ENCODE results near the gene EEF1AKMT3.

The EEF1AKMT3 gene

GRCh38 chr12:57772429-57773322, at the start of gene EEF1AKMT3:
EEF1AKMT3 (plus strand) TSS chr12:57772614; CDS start chr12:57772725, 111 bp downstream.
- no peak for DNase-seq

DNA sequence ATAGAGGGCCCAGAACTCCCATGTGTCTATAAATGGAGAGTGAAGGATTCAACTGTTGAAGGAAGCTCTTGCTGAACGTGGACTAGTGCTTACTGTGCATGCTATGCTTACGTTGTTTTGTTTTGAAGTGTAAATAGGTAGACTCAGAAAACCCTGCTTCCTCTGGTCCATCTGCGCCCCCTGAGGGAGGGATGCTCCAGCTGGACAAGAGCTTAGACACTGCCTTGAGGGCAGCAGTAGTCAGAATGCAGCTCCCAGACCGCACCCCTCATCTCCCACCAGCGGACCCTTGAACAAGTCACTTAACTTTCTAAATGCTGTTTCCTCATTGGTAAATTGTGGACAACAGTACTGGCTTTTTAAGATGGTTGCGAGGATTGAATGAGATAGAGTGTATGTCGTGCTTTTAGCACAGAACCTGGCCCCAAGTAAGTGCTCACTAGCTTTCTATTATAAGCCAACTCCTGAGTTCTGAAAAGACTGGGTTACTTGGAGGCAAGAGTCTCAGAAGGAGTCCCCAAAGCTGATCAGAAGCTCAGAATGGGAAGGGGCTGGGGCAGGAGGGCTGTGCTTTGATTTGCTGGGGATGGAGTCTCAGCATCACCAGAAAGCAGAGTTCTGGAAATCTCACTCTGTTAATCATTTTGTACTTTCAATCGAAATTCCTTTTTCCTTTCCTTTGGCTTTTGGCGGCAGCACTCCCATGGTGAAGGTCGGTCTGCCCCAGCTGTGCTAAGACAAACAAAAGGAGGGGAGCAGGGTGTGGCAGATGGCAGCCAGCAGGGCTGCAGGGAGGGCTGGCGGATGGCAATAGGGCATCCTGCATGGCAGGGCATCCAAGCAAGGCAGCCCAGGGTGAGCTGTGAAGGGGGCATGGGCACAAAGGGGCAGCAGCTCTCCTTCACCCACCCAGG, 49.4 kb upstream of the EEF1AKMT3 start:
- no peak for DNase-seq

GRCh38 chr12:57723630-57723962, 48.8 kb upstream of the EEF1AKMT3 start:
- DNase-seq: no peak

DNA sequence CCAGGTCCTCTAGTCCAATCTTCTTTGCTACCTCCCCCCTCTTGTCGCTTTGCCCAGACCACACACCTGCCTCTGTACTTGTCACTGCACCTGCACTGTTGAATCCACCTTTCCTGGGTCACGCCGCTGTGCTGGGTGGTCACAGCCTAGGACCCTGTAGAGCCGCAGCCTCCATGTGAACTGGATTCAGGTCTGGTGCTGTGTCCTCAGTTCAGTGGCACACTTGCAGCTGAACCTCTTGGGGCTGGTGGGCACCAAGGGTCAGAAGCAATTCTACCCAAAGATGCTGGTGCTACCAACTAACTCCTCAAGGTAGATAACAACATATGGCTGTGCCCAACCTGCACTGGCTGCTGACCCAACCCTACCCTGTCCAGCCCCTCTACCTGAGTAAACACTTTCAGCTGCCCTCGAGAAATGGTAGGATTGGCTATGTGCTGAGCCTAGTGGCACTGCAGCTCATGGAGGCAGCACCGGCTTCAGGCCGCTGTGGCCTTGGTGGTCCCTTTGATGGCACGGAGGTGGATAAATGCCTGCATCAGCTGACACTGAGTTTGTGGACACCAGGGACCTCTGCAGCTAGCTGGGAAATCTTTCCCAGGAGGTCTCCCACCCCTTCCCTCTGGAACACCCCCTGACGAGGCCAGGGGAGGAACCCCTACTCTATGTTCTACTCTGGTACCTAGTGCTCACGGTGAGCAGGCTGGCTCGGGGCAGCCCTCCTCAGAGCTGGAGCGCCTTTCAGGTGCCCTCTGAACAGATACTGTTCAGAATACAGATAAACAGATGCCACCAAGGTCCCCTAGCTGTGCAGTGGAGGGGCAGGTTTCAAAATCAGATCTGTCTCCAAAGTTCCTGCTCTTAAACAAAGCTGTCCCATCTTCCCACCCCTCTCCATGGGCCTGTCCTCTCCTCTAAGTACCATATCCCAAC, 48.1 kb upstream of the EEF1AKMT3 start:
- DNase-seq: no peak

- no peak for DNase-seq
Measured at GRCh38 chr12:57724936-57725740, 47.3 kb upstream of the EEF1AKMT3 start.

GRCh38 chr12:57725851-57726150, 46.6 kb upstream of the EEF1AKMT3 start:
- no peak for DNase-seq

- DNase-seq: no peak
Measured at GRCh38 chr12:57726151-57726883, 46.1 kb upstream of the EEF1AKMT3 start.

DNA sequence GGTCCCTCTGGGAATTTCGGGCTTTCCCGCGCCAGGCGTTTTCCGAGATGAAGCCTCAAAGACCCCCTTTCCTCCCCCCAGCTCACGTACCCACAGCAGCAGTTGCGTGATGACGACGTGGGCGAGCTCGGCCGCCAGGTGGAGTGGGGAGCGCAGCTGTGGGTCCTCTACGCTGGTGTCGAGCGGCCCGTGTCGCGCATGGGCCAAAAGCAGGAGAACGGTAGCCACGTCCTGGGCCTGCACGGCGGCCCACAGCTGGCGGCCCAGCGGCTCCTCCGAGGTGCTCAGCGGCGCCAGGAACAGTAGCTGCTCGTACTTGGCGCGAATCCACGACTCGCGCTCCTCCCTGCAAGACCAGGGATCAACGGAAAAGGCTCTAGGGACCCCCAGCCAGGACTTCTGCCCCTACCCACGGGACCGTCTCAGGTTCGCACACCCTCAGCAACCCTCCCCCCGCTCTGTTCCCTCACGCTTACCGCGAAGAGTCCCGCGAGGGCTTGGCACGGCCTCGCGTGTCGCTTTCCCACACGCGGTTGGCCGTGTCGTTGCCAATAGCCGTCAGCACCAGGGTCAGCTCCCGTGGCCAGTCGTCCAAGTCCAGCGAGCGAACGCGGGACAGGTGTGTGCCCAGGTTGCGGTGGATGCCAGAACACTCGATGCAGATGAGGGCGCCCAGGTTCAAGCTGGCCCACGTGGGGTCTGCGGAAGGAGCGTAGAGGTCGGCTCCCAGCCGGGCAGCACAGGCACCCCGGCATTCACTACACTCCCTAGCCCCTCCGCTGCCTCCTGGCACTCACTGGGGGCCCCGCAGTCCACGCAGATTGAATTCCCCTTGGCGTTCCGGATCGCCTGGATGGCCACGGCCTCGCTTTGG, 45.3 kb upstream of the EEF1AKMT3 start:
- no peak for DNase-seq

DNA sequence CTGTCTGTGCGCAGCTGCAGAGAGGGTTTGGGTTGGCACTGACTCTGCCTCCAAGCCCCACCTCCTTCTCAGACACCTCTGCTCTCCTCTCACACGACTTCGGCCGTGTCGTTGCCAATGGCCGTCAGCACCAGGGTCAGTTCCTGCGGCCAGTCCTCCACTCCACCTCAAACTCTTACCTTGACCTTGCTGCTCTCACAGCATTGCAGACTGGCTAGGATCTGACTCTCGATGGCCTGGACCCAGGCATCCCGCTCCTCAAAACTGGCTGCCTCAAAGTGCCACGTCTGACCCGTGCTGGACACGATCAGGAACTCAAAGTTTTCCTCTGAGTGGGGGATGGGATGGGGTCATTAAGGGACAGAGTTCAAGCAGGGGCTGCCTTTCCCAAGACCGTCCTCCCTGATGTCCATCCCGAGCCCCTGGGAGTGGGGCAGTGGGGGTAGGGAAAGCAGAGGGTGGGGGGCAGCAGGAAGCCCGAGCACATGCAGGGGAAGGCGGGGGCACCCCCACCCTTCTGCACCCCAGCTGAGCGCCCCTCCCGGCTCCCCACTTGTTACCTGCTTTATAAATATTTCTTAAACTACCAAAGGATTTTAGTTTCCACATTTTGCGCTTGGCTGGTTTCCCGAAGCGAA, 44.5 kb upstream of the EEF1AKMT3 start:
- DNase-seq: no peak

GRCh38 chr12:57729321-57729844, 43.0 kb upstream of the EEF1AKMT3 start:
- no peak for DNase-seq

GRCh38 chr12:57730336-57731067, 41.9 kb upstream of the EEF1AKMT3 start:
- no peak for DNase-seq

- no peak for DNase-seq
Measured at GRCh38 chr12:57731411-57732080, 40.9 kb upstream of the EEF1AKMT3 start.

- DNase-seq: no peak
Measured at GRCh38 chr12:57732270-57732669, 40.1 kb upstream of the EEF1AKMT3 start.

- DNase-seq: no peak
Measured at GRCh38 chr12:57732726-57733593, 39.5 kb upstream of the EEF1AKMT3 start.

GRCh38 chr12:57733928-57734327, 38.5 kb upstream of the EEF1AKMT3 start:
- no peak for DNase-seq

DNA sequence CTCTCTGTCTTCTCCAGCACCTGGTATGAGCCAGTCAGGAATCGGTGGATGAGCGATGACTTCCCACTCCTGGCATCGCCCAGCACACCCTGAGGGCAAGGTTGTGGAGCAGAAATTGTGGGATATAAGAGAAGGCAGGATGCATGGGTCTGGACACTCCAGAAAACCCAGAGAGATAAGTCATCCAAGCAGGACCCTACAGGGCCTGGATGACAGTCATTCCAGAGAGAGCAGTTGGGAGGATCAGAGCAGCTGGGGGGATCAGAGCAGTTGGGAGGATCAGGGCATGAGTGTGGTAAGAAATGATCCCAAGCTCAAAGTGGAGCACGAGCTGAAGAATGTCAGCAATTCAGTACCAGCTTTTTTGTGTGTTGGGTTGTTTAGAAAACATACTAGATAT, 37.8 kb upstream of the EEF1AKMT3 start:
- DNase-seq: no peak

Measured in cerebellar nuclear complex (tissue), 1 donor.